Calu3 (cell line): ENCODE data around the gene YY1. TPM values are rescaled to one million over a fixed set of nuclear protein-coding genes. Genes with fewer than 3 reads are reported as not detected.

Experiments used
- BruUV-seq: library from RNA; stranded (reverse); fragments of 400-500 nt; replicated peaks from 2 replicates; lab custom pipeline; 2021; lab: Mats Ljungman, UMichigan
- CTCF ChIA-PET: fragments of 300-600 bp; sonication (Branson Sonifier 250); formaldehyde crosslinking; loops from one replicate; lab custom pipeline; 2022; ENCODE audit warnings: antibody characterized with exemption; lab: Charles Lee
- DNase-seq: peaks from one replicate; pipeline ENCODE4 v3.0.0; 2022
- H3K27ac Mint-ChIP-seq: one replicate; pipeline ENCODE4 v1.8.0; 2022; ENCODE audit warnings: mixed read lengths; ENCODE audit not compliant: unreplicated experiment
- H3K27me3 Mint-ChIP-seq: one replicate; pipeline ENCODE4 v1.8.0; 2022; ENCODE audit warnings: mixed read lengths; ENCODE audit not compliant: unreplicated experiment
- H3K36me3 Mint-ChIP-seq: one replicate; pipeline ENCODE4 v1.8.0; 2022; ENCODE audit warnings: mild to moderate bottlenecking, moderate library complexity, mixed read lengths; ENCODE audit not compliant: insufficient read depth, unreplicated experiment
- H3K4me1 Mint-ChIP-seq: one replicate; pipeline ENCODE4 v1.8.0; 2022; ENCODE audit warnings: mild to moderate bottlenecking, low read depth, mixed read lengths; ENCODE audit not compliant: unreplicated experiment
- H3K4me3 Mint-ChIP-seq: one replicate; pipeline ENCODE4 v1.8.0; 2022; ENCODE audit warnings: mild to moderate bottlenecking, low read depth, moderate library complexity, mixed read lengths; ENCODE audit not compliant: unreplicated experiment
- H3K9me3 Mint-ChIP-seq: one replicate; pipeline ENCODE4 v1.8.0; 2022; ENCODE audit warnings: low read depth, mixed read lengths; ENCODE audit not compliant: unreplicated experiment
- intact Hi-C: fragments of 100-400 bp; cut with micrococcal nuclease; formaldehyde crosslinking; loops from one replicate; pipeline ENCODE4 v1.10.0; 2022; ENCODE audit not compliant: unreplicated experiment
- total RNA-seq: library from RNA; stranded (reverse); gene quantifications from 2 replicates; pipeline ENCODE4 v1.2.3, GENCODE V29; 2022
- TF ChIP-seq, protein P1 (sequence below): fragments of 200-600 bp; IDR thresholded peaks from one replicate; pipeline ENCODE4 v1.8.0; 2022; ENCODE audit warnings: antibody characterized with exemption; ENCODE audit not compliant: unreplicated experiment

Gene YY1
- total RNA-seq, 1 experiment from 2014 or later = 100.0 TPM

DNA sequence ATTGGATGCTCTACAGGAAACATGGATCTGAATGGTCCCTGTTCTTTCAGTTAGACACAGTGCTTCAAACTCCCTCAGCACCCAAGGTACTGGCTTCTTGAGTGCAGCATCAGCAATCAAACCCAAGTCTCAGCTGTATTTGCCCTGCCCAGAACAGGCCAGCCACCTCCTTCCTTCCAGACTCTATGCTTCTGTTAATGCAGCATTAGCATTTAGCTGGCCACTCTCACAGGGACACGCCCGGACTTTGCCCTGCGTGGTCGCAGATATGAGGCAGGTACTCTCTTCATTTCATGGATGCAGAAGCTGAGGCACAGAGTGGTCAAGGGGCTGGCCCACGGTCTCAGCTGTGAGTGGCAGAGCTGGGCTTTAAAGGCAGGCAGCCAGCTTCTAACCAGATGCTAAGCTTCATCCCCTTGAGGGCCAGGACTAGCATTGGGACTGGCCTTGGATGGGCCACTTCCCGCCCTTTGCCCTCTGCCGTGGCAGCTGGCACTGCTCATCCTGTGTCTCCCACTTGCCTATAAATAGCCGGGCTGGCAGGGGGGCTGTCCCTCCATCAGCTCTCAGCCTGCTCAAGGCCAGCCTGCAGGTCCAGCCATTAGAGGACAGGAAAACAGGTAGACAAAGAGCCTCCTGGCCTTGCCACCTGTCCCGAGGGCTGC, 82.7 kb downstream of the YY1 start:
- H3K27me3 Mint-ChIP-seq = peaks cover 40% of the 10 kb centered on the region
- H3K27ac Mint-ChIP-seq = no peak overlapping the region
- CTCF ChIA-PET = no interaction called here
- intact Hi-C loops = no loop called here
- TF ChIP-seq, protein P1, sequence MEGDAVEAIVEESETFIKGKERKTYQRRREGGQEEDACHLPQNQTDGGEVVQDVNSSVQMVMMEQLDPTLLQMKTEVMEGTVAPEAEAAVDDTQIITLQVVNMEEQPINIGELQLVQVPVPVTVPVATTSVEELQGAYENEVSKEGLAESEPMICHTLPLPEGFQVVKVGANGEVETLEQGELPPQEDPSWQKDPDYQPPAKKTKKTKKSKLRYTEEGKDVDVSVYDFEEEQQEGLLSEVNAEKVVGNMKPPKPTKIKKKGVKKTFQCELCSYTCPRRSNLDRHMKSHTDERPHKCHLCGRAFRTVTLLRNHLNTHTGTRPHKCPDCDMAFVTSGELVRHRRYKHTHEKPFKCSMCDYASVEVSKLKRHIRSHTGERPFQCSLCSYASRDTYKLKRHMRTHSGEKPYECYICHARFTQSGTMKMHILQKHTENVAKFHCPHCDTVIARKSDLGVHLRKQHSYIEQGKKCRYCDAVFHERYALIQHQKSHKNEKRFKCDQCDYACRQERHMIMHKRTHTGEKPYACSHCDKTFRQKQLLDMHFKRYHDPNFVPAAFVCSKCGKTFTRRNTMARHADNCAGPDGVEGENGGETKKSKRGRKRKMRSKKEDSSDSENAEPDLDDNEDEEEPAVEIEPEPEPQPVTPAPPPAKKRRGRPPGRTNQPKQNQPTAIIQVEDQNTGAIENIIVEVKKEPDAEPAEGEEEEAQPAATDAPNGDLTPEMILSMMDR = no peak
- no peak overlapping the region for H3K4me3 Mint-ChIP-seq
- H3K9me3 Mint-ChIP-seq = no peaks in the 10 kb centered on the region
- DNase-seq = no peak
- H3K36me3 Mint-ChIP-seq = peaks cover 4% of the 10 kb centered on the region
- BruUV-seq = no TSS peak
- H3K4me1 Mint-ChIP-seq = no peaks in the 10 kb centered on the region

DNA sequence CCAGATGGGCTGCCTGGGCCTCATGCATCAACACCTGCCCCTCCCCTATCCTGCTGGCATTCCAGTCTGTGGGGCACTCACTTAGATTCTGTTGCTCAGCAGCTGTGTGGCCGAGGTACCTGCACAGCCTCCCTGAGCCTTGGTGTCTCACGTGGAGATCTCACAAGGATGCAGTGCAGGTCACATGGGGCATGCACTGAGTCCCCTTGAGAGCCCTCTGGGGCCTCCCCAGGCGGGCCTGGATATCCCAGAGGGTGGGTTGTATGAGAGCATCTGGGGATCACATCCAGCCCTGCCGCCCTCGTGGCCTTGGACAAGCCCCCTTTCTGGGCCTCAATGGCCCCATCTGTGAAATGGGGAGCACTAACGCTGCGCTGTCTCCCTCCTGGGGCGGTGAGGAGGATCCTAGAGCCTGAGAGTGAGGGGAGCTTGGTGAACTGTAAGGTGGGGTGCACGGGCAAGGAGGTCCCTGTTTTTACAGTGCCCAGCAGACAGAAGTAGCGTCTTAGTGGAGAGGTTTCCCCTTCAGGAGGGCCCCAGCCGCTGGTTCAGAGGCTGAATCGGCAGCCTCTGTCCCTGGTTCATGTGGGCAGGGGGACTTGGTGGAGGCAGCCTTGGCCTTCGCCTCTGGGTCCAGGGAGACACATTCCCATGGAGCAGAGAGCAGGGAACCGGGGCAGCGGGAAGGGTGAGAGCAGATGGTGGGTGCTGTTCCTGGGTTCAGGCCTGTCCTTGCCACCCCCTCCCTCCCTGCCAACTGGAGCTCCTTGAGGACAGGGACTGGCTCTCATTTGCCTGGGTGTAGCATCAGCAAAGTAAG, 83.4 kb downstream of the YY1 start:
- intact Hi-C loops = no loop called here
- Mint-ChIP-seq H3K9me3 (no peaks in the 10 kb centered on the region), H3K27ac (no peak overlapping the region), H3K36me3 (peaks cover 4% of the 10 kb centered on the region), H3K4me1 (no peaks in the 10 kb centered on the region), H3K4me3 (no peak overlapping the region), H3K27me3 (peaks cover 40% of the 10 kb centered on the region)
- no TSS peak for BruUV-seq
- no peak for DNase-seq
- TF ChIP-seq, protein P1 = no peak
- CTCF ChIA-PET = no interaction called here

DNA sequence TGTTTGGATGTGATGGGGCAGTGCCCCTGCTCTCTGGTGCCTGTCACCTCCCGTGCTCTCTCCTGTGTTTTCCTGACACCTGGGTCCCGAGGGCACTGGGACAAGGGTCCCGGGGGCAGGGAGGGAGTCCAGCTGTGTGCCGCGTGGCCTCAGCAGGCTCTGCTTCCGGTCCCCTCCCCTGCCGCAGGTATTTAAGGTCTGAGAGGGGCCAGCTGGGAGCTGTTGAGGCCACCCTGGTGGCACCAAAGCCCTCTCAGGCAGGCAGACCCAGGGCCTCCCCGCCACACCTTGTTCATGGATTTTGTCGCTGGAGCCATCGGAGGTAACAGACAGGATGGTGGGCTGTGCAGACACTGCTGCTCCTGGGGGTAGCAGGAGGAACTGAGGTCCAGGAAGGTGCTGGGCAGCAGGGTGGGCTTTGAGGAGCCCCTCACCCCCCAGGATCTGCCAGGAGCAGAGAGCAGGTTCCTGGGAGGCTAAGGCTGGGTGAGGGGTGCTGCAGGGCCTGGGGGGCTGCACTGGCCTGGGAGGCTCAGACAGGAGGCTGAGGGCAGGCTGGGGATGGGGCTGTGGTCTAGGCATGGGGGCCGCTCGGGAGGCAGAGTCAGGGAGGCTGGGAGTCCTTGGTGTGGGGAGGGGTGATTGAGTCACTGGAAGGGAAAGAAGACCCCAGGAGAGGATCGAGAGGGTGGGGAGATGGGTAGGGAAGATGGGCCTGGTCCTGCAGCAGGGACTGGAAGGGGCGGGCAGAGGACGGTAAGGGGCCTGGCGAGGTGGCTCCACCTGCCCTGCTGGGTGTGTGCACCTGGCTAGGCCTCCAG, 84.4 kb downstream of the YY1 start, which contains the start of gene SLC25A47:
TSS of gene SLC25A47 (plus strand) at position 219 of the 821 bp plus-strand sequence. CDS start at position 295, 76 bp downstream.
- H3K9me3 Mint-ChIP-seq = no peaks in the 10 kb centered on the region
- H3K27ac Mint-ChIP-seq = no peak within 1 kb of the TSS
- no TSS peak for BruUV-seq
- H3K27me3 Mint-ChIP-seq = peaks cover 40% of the 10 kb centered on the region
- TF ChIP-seq, protein P1 = no peak
- peaks cover 4% of the 10 kb centered on the region for H3K36me3 Mint-ChIP-seq
- no peak within 1 kb of the TSS for H3K4me3 Mint-ChIP-seq
- H3K4me1 Mint-ChIP-seq = no peaks in the 10 kb centered on the region
- DNase-seq = no peak
- intact Hi-C loops = no loop called here
- CTCF ChIA-PET = no interaction called here

DNA sequence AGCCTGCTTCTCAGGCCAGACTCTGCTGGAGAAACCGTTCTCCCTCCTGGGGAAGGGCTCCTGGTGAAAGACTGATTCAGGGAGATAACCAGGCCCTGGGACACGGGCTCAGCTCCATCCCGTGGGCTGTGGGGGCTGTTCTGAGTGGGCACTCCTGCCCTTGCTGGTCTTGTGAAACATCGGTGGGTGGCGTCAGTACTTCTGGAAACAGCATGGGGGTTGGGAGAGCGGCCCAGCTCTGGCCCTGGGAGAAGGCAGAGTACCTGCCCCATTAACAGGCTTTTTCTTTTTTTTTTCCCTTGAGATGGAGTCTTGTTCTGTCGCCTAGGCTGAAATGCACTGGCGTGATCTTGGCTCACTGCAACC, 85.0 kb downstream of the YY1 start:
- Mint-ChIP-seq H3K27me3 (peaks cover 40% of the 10 kb centered on the region), H3K4me1 (no peaks in the 10 kb centered on the region), H3K4me3 (no peak overlapping the region), H3K27ac (no peak overlapping the region), H3K36me3 (peaks cover 6% of the 10 kb centered on the region), H3K9me3 (no peaks in the 10 kb centered on the region)
- no TSS peak for BruUV-seq
- intact Hi-C loops = no loop called here
- TF ChIP-seq, protein P1 = no peak
- DNase-seq = no peak
- CTCF ChIA-PET = no interaction called here
